GM21526 (cell line): ENCODE results near the gene ANKRD44.

Experiments used
- ATAC-seq: cut with Tn5 transposase; IDR thresholded peaks from one replicate; pipeline ENCODE4 v1.9.1; 2021; ENCODE audit warnings: moderate library complexity; ENCODE audit not compliant: unreplicated experiment, low FRiP score

ANKRD44 gene

GRCh38 chr2:196980473-196980872, 330.1 kb downstream of the ANKRD44 start:
- ATAC-seq: no peak

DNA sequence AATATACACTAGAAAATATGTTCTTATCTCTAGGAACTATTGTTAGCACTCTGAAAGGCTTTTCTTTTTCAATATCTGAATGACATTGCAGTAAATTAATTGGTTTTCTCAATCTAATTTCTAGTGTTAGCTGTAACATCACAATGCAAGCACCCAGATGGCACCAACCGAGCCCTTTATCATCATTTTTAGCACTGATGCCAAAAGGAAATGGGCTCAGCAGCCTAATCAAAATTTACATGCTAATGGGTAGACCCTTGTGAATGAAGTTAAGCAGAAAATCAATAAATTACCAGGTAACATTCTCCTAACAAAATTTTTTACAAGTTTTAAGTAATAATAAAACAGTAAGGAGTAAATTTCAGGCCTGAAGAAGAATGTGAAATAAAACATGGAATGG, 330.6 kb downstream of the ANKRD44 start:
- ATAC-seq: no peak

DNA sequence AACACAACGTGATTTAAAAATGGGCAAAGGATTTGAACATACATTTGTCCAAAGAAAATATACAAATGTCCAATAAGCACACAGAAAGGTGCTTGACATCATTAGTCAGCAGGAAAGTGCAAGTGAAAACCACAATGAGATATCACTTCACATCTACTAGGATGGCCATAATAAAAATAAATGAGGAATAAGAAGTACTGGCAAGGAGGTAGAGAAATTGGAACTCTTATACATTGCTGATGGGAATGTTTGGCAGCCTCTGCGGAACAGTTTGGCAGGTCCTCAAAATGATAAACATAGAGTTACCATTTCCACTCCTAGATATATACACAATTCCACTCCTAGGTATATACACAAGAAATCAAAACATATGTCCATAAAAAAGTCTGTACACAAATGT, 333.1 kb downstream of the ANKRD44 start:
- ATAC-seq: no peak

GRCh38 chr2:196974970-196975369, 335.6 kb downstream of the ANKRD44 start:
- no peak for ATAC-seq

- no peak for ATAC-seq
These were observed 338.9 kb downstream of the ANKRD44 start for GRCh38 chr2:196971574-196972279.

DNA sequence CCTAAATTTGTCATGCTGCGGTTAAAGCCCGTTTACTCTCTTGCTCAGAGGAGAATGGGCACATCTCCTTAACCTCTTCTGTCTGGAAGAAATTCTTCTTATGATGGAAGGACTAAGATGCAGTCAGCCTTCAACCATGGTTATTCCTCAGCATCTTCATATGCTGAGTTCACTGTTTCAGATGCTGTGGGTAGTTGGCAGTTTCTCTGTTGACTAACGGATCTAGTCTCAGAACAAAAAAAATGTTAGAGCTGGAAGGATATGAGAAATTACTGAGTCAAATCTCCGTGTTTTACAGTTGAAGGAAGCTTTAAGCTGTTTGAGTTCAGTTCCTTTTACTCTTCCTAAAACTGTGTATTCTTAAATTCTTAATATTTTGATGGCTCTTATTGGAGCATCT, 340.5 kb downstream of the ANKRD44 start:
- no peak for ATAC-seq

GRCh38 chr2:196968516-196968915, 342.1 kb downstream of the ANKRD44 start:
- no peak for ATAC-seq

DNA sequence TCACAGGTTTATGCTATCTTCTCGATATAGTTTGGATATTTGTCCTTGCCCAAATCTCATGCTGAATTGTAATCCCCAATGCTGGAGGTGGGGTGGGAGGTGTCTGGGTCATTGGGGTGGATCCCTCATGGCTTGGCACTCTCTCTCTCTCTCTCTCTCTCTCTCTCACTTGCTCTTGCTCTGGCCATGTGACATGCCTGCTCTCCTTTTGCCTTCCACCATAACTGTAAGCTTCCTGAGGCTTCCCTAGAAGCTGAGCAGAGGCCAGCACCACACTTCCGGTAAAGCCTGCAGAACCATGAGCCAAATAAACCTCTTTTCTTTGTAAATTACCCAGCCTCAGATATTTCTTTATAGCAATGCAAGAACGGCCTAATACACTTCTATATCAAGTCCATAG, 342.8 kb downstream of the ANKRD44 start:
- no peak for ATAC-seq

DNA sequence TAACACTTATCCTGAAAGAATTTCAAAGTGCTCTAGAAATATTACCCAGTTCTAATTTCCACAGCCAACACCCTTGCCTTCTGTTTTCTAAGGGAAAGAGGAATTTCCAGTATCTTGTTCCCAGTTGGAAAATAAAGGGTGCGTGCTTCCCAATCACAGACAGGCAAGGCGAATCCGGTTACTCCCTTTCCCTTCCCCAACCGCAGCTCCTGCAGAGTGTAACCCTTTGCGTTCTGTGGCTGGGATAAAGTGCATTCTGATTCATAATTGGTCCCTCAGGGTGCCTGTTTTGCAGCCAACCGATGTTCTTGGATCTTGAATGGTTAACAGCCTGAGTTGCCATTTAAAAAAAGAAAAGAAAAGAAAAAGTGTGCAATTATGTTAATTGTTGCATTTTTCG, 343.5 kb downstream of the ANKRD44 start:
- no peak for ATAC-seq

DNA sequence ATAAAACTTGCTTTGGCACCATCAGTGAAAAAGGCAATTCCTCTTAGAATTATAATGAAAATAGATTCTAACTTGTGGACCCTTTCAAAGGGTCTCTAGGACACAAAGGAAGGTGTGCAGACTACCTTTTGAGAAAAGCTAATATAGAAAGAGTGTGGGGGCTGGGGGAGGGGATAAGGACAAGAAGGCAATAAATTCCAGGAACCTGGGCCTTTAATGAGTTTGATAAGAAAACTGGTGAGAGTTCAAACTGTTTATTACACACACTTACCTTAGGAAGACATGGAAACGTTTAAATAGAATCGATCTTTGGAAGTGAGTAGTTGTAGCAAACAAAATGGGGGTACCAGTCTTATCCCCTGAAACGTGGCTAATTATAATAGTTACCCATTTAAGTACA, 344.5 kb downstream of the ANKRD44 start:
- ATAC-seq: no peak

GRCh38 chr2:196965651-196966050, 344.9 kb downstream of the ANKRD44 start:
- ATAC-seq: no peak

GRCh38 chr2:196963961-196964360, 346.6 kb downstream of the ANKRD44 start:
- ATAC-seq: no peak

GRCh38 chr2:196963043-196963442, 347.5 kb downstream of the ANKRD44 start:
- ATAC-seq: no peak

- no peak for ATAC-seq
These were observed 348.3 kb downstream of the ANKRD44 start for GRCh38 chr2:196962325-196962724.

DNA sequence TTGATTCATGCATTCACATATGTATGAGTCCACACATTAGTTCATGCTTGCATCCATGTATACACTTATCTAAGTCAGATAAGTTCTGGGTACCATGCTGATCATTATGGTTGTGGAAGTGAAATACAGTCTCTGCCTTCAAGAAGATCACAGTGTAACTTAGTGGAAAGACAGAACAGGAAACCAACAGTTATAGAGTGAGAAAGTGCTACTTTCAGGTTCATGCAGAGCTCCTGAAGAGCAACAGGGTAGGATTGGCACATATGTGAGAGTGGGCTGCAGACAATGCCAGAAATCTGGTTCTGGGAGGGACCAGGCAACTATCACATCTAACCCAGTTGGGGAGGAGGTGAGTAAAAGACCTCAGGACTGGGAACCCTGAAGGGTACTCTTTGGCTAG, 348.7 kb downstream of the ANKRD44 start:
- ATAC-seq: peak; percentile 98

GRCh38 chr2:196959734-196960338, 350.7 kb downstream of the ANKRD44 start:
- ATAC-seq: no peak

- no peak for ATAC-seq
These were observed 351.3 kb downstream of the ANKRD44 start for GRCh38 chr2:196959281-196959680.

DNA sequence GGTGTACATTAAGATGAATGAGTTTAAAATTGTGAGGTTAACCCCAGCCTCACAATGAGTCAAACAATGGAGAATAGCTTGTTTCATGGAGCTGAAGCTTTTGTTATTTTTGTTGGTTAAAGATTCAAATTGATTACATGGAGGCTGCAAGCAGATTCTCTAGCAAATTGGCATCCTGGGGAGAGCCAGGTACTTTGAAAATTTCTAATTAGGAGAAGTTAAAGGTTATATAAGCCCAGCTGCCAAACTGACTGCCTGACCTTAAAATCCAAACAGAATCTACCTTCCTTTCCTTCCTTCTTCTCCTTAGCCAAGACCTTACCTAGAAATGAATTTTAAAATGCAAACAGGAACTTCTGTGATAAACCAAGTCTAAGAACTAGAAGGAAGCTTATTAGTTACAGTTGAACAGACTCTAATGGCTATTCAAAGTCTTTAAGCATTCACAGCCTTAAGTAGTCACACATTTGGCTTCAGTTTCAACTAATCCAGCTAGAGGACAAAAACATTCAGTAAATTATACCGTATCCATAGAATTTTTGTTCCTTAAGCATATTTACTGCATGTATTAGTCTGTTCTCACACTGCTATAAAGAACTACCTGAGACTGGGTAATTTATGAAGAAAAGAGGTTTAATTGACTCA, 352.6 kb downstream of the ANKRD44 start:
- no peak for ATAC-seq

DNA sequence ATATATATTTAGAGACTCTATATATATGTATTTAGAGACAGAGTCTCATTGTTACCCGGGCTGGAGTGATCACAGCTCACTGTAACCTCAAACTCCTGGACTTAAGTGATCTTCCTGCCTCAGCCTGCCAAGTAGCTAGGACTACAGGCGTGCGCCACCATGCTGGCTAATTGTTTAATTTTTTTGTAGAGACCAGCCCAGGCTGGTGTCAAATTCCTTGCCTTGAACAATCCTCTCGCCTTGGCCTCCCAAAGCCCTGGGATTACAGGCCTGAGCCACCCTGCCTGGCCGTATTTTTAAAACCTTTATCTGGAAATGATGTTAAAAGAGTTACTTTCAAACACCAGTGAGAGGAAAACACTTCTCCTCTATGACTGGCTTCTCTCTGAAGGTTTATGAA, 353.1 kb downstream of the ANKRD44 start:
- ATAC-seq: no peak

DNA sequence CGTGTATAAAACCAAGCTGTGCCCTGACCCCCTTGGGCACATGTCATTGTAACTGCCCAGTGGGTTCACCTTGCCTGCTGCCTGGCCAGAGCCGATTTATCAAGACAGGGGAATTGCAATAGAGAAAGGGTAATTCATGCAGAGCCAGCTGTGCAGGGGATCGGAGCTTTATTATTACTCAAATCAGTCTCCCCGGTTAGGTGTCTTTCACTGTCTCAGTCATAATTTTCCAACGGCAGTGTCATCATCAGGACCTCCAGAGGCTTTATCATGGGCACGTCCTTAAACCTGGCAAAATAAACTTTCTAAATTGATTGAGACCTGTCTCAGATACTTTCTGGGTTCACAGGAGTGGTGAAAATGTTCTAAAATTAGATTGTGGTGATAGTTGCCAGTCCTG, 354.5 kb downstream of the ANKRD44 start:
- ATAC-seq: no peak

DNA sequence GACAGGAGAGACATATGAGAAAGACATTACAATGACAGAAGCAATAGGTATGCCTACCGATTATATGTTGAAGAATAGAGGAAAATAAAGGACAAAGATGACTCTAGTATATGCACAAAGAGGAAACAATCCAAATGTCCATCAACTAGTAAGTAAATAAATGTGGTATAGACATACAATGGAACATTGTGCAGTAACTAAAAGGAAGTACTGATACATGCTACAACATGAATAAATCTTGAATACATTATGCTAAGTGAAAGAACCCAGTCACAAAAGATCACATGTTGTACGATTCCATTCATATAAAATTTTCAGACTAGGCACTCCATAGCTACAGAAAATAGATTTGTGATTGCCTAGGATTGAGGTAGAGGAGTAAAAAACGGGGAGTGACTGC, 355.5 kb downstream of the ANKRD44 start:
- ATAC-seq: no peak

DNA sequence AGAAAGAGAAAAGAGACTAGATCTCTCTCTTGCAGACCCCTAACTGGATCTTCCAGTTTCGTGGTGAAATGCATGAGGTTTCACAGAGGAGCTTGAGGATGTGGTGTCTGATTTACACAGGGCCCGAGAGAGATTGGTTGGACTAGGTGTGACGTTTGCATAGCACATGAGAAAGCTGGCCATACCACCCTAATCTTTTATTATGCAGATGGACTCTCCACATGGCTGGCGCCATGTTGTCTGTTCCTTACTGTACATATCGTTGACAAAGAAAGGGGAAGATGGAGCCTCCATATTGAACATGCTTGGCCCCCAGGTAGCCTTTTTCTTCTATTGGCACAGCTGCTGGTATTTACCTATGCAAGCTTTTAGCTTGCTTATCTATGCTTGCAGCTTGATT, 356.6 kb downstream of the ANKRD44 start:
- ATAC-seq: no peak
